ENCODE data around the gene SLC16A14.
"Not testable (repeated sequence)": the region's sequence is repeated elsewhere in the genome, so short reads cannot be mapped to it uniquely, and the experiment has no call there.

Gene SLC16A14

GRCh38 chr2:230068651-230069055, at the start of gene SLC16A14:
SLC16A14 (minus strand) TSS chr2:230068924; CDS start chr2:230059352, 9,572 bp downstream.
- peak; percentile 27 for DNase-seq

- no peak for DNase-seq
Measured at GRCh38 chr2:230106771-230107170, 38.0 kb upstream of the SLC16A14 start.

DNA sequence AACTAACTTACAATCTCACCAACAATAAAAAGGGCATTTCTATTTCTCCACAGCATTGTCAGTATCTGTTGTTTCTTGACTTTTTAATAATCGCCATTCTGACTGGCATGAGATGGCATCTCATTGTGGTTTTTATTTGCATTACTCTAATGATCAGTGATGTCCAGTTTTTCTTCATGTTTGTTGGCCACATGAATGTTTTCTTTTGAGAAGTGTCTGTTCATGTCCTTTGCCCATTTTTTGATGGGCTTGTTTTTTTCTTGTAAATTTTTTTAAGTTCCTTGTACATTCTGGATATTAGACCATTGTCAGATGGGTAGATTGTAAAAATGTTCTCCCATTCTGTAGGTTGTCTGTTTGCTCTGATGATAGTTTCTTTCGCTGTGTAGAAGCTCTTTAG, 33.2 kb upstream of the SLC16A14 start:
- DNase-seq, result not testable (repeated sequence)

GRCh38 chr2:230097841-230098240, 29.1 kb upstream of the SLC16A14 start:
- no peak for DNase-seq

DNA sequence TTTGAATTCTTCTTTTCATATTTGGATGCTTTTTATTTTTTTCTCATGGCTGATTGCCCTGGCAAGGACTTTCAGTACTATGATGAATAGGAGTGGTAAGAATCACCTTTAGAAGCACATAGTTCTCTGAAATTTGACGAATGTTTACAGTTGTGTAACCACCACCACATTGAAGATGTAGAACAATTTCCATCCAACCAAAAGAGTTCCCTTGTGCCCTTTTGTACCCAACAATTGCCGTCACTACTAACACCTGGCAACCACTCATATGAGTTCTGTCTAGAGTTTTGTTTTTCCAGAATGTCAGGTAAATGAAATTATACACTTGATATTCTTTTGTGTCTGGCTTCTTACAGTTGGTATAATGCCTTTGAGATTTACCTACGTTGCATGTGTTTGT, 28.7 kb upstream of the SLC16A14 start:
- no peak for DNase-seq

DNA sequence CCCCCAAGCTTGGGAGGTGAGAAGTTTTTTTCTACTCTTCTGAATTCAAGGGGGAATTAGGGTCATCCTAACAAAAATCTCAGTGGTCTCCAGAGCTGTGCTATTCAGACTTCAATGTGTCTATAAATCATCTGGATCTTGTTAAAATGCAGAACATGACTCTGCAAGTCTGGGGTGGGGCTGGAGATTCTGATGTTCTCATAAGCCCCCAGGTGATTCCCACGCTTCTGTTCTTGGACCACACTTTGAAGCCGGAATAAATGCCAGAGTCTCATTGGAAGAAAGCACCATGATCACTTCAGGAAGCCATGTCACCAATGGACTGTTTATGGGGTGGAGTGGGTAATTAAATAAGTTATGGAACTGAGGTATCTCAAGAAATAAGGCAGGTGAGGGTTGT, 22.2 kb upstream of the SLC16A14 start:
- no peak for DNase-seq

DNA sequence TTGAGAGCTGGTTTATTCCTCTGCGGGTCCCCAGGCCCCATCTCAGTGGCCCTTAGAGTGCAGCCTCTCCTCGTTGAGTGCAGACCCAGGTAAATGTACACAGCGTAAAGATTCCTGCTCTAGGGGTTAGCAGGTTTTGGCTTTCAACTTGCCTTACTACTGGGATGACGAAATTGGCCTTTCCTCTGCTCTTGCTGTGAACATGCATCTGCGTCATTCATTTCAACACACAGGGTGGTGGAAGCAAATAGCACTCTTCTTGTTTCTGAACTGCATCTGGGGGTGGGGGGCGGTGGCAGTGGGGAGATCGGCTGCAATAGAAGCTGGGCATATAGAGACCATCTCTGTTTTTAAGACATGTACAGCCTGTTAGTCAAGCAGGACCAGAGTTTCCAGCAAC, 16.5 kb upstream of the SLC16A14 start:
- no peak for DNase-seq

- DNase-seq, result no peak
Measured at GRCh38 chr2:230077851-230078547, 9.3 kb upstream of the SLC16A14 start.

GRCh38 chr2:230076819-230077218, 8.1 kb upstream of the SLC16A14 start:
- DNase-seq, result no peak

- DNase-seq, result no peak
Measured at GRCh38 chr2:230075988-230076631, 7.4 kb upstream of the SLC16A14 start.

DNA sequence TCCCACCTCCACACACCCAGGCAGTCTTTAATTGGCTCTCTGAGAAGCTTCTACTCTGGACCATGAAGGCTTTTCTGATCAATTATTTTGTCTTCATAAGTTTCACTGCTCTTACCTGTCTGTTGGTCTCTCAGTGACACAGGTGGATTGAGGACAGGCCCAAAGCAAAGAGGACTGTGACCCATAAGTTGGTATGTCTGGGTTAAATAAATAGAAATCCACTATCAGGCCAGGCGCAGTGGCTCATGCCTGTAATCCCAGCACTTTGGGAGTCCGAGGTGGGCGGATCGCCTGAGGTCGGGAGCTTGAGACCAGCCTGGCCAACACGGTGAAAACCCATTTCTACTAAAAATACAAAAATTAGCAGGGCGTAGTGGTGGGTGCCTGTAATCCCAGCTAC, 2.7 kb upstream of the SLC16A14 start:
- DNase-seq, result no peak

GRCh38 chr2:230069402-230069801, 678 bp upstream of the SLC16A14 start:
- no peak for DNase-seq

- peak; percentile 69 for DNase-seq
Measured at GRCh38 chr2:230068016-230068650, 591 bp downstream of the SLC16A14 start.

DNA sequence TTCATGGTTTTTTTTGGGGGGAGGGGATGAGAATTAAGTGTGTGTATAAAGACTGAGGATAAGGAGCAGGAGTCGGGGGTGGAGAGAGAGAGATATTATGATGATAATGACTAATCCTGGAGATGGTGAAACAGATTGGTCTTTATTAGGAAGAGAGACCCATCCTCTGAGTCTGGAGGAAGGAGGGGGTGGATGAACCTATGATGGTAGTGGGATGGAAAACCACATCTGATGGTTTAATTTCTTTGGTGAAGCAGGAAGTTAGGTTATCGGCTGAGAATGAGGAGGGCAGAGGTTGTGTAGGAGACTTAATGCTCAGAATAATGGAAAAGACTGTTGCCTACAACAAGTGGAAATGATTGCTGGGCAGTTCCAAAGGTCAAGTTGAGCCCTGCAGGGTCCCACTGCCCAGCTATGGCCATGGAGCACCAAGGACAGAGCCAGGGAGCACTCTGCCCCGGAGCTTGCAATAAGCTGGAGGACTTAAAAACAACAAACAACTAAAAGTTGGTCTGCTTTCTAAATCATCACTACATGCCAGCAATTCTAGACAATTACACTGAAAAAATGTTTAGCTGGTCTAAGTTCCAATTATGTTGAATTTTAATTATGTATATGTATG, 7.9 kb downstream of the SLC16A14 start:
- DNase-seq, result no peak

- peak; percentile 15 for DNase-seq
Measured at GRCh38 chr2:230053753-230054478, 14.8 kb downstream of the SLC16A14 start.

DNA sequence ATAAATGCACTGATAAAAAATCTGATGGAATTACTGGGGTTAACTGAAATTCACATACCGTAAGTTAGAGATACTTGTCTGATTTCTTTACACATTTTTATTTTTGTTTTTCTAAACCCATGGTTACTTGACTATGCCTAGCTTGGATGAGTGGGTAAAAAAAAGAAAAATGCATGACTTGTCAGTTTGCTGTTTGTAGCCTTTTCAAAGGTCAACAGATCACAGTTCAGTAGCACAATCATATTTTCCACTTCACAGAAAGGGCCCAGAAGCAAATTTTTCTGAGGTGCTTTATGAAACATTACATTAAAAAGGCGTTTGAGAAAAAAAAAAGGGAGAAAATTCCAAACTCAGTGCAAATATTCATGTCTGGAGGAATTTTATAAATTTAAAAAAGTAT, 16.4 kb downstream of the SLC16A14 start:
- no peak for DNase-seq

DNA sequence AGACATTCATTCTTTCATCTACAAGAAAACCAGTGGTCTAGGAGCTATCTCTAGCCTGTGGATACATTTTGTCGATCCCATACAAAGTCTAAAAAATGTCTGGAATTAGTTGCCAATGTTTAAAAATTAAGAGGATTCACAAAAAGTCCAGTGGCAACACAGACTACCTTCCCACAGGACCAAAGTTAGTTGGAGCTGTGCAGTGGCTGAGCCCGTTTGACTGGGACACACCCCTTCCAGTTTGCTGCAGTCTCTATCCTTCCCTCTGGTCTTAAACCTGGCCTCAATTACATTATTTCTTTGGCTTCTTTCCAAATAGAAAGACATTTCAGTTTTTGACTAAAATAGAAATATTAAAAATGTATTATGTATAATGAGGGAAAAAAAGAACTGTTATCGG, 18.6 kb downstream of the SLC16A14 start:
- no peak for DNase-seq

DNA sequence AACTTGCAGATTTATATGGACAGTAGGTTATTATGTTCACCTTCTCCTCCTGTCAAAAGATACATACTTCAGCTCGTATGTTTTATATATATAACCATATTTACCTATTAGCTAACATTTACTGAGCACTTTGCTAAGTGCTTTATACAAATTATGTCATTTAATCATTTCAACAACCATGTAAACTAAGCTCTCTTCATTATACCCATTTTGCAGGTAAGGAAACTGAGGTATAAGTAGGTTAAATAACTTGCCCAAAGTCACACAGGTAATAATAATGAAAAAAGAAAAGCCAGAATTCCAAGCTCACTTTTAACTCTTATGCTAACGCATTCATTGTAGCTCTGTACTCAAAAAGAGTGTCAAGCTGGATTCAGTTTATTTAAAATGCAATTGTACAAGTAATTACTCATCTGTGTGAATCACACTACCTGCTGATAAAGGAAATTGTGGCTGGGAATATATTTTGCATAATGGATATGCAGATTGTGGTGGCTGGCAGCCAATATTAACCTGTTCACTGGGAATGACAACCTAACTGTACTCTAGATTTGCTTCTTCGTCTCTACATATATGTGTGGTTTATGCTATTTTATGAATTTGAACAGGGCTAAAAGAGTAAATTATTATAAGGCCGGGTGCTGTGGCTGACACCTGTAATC, 20.6 kb downstream of the SLC16A14 start:
- no peak for DNase-seq

DNA sequence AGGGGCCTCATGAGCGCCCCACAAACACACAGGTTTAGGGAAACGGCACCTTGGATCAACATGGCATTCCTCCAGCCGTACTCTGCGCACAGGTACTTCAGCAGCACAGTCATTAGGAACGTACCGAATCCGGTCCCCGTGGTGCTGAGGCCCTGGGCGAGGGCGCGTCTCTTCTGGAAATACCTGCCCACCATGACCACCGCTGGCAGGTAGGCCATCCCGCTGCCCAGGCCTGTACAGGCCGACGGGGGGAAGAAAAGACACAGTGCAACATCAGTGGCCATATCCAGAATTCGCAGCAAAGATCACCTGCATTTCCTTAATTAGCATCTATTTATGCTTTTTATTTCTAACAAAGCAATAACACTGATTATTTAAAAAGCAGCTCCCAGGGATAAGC, 22.2 kb downstream of the SLC16A14 start:
- DNase-seq, result no peak

DNA sequence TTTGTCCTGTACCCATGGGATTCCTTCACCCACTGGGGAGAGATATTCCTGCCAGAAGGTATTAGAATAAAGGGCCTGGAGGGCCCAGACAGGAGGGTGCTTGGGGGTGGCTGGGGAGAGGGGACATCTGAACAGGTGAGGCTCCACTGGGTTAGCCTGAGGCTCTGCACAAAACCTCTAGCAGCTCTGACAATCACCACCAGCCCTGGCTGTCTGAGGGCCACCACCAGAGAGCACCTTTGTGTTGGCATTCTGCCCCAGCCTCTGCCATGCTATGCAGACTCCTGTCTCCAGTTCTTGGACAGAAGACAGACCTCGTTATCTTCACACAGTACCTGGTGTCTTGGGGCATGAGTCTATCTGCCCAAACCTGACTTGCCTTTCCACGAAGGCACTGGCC, 25.3 kb downstream of the SLC16A14 start:
- no peak for DNase-seq

DNA sequence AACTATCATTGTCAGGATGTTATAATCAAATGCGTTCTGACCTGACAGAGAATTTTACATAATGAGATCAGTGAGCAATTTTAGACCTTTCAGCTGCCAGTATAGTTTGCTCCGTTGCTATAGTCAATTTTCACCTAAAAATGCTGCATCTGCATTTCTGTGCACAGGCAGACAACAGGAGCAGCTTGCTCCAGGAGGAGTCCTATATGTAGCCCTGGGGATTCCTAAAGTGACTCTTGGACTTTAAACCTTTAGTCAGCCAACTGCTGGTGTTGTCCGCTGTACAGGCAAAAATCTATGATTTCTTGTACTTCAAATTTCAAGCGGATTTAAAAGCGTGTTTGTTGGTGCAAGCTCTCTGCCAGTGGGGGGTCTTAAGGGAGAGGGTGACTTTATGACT, 25.7 kb downstream of the SLC16A14 start:
- no peak for DNase-seq

DNA sequence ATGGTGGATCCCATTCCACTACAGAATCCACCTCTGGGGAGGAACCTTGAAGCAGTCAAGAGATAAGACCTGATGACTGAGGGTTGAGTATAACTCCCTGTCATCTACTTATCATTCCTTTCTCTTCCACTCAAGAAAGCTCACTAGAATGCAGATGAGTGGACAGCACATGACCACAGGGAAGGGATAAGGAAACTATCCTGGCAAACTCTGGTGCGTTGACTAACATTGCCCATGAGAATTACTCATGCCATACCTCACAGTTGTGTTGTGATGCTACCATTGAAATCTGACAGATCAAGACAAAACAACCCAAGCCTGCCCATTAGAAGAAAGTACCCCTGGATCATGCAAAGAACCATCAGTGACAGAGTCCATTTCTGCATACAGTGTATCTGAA, 26.5 kb downstream of the SLC16A14 start:
- no peak for DNase-seq

GRCh38 chr2:230023313-230023712, 45.4 kb downstream of the SLC16A14 start:
- DNase-seq, result no peak
